Activated B cell treated with CpG ODN at 0.5 μM for 24 hours (primary cell): ENCODE results near the gene MAP2K7. TPM values are rescaled to one million over a fixed set of nuclear protein-coding genes. Genes with fewer than 3 reads are reported as not detected.

Source experiments
- ATAC-seq: fragments of 200-7000 bp; cut with Tn5 transposase; one replicate; pipeline ENCODE4 v1.10.0; 2021; ENCODE audit warnings: low read depth, mild to moderate bottlenecking, moderate library complexity
- CTCF ChIA-PET: fragments of 350-600 bp; sonication (Branson Sonifier 250); formaldehyde crosslinking; loops from one replicate; lab custom pipeline; 2021; ENCODE audit warnings: antibody characterized with exemption; lab: Charles Lee
- POLR2A ChIA-PET: fragments of 350-600 bp; sonication (Branson Sonifier 250); formaldehyde crosslinking; loops from one replicate; lab custom pipeline; 2021; ENCODE audit warnings: antibody characterized with exemption; lab: Charles Lee
- DNase-seq: peaks from one replicate; pipeline ENCODE4 v3.0.0; 2022
- H3K27ac Mint-ChIP-seq: one replicate; pipeline ENCODE4 v1.8.0; 2020; ENCODE audit warnings: mixed read lengths
- H3K27me3 Mint-ChIP-seq: one replicate; pipeline ENCODE4 v1.8.0; 2021; ENCODE audit warnings: mixed read lengths
- H3K36me3 Mint-ChIP-seq: one replicate; pipeline ENCODE4 v1.8.0; 2021; ENCODE audit warnings: low read depth, mixed read lengths
- H3K4me1 Mint-ChIP-seq: one replicate; pipeline ENCODE4 v1.8.0; 2021; ENCODE audit warnings: mixed read lengths
- H3K4me3 Mint-ChIP-seq: one replicate; pipeline ENCODE4 v1.8.0; 2020; ENCODE audit warnings: mild to moderate bottlenecking, mixed read lengths
- H3K9me3 Mint-ChIP-seq: one replicate; pipeline ENCODE4 v1.8.0; 2020; ENCODE audit warnings: mixed read lengths
- intact Hi-C: fragments of 100-400 bp; cut with micrococcal nuclease; formaldehyde crosslinking; loops from one replicate; pipeline ENCODE4 v1.15.1; 2024
- total RNA-seq: library from RNA; stranded (reverse); gene quantifications from 2 replicates; pipeline ENCODE4 v1.2.3, GENCODE V29; 2022
- TF ChIP-seq, protein P1 (sequence below): fragments of 200-600 bp; IDR thresholded peaks from one replicate; pipeline ENCODE4 v1.8.0; 2022; ENCODE audit warnings: antibody characterized with exemption, mild to moderate bottlenecking

MAP2K7 gene
- 46.3 and 52.8 TPM in 2 replicates for total RNA-seq

DNA sequence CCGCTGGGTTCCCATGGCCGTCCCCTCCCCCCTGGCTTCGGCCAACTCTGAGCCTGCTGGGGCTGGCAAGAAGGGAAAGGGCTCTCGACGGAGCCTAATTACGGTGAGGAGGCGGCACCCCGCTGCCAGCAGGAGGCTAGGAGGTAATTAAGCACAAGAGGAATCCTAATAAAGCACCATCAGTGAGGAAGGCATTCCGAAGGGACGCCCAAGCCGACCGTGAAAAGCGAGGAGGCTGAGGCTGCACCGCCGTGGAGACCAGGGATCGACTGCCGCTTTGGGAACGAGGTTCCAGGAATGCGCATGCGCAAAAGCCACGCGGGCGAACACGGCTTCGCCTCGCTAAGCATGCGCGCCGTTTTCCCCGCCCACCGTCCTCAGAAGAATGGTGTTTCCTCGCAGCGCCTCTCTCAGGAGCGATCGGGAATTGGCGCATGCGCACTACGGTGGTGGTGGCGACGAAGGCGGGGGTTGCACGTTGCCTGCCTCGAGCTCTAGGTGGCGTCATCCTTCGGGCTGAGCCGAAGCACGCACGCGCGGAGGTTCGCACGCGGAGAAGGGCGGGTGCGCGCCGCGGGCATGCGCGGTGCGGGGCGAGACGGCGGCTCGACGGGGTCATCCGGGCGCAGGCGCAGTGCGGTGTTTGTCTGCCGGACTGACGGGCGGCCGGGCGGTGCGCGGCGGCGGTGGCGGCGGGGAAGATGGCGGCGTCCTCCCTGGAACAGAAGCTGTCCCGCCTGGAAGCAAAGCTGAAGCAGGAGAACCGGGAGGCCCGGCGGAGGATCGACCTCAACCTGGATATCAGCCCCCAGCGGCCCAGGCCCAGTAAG lies at the start of gene MAP2K7:
Gene MAP2K7 (plus strand): TSS at position 634 of the 830 bp plus-strand sequence. CDS start 68 bp downstream, at position 702.
- Mint-ChIP-seq H3K27me3 (no peaks in the 10 kb centered on the region), H3K27ac (peak within 1 kb of the TSS; percentile 91), H3K9me3 (no peaks in the 10 kb centered on the region), H3K36me3 (peaks cover 25% of the 10 kb centered on the region), H3K4me3 (peak within 1 kb of the TSS; percentile 89), H3K4me1 (peaks cover 33% of the 10 kb centered on the region)
- DNase-seq (peak; percentile 99), ATAC-seq (peak; percentile 91)
- POLR2A ChIA-PET, result interaction anchor here (0.6 to 1.6 kb wide), 11 partner anchors 11 to 804 kb away, joined by 3 to 30 read pairs (median 5); partner anchors contain the start of genes PET100, SNAPC2, TGFBR3L and TIMM44
- intact Hi-C loops, result loop anchor here (1.0 kb wide), 7 partner anchors 17 to 306 kb away; partner anchors contain the start of genes CERS4, FCER2, SNAPC2 and TIMM44
- CTCF ChIA-PET, result interaction anchor here (0.8 to 1.6 kb wide), 6 partner anchors 13 to 254 kb away, joined by 3 to 7 read pairs (median 4); partner anchors contain the start of gene SNAPC2
- TF ChIP-seq, protein P1, sequence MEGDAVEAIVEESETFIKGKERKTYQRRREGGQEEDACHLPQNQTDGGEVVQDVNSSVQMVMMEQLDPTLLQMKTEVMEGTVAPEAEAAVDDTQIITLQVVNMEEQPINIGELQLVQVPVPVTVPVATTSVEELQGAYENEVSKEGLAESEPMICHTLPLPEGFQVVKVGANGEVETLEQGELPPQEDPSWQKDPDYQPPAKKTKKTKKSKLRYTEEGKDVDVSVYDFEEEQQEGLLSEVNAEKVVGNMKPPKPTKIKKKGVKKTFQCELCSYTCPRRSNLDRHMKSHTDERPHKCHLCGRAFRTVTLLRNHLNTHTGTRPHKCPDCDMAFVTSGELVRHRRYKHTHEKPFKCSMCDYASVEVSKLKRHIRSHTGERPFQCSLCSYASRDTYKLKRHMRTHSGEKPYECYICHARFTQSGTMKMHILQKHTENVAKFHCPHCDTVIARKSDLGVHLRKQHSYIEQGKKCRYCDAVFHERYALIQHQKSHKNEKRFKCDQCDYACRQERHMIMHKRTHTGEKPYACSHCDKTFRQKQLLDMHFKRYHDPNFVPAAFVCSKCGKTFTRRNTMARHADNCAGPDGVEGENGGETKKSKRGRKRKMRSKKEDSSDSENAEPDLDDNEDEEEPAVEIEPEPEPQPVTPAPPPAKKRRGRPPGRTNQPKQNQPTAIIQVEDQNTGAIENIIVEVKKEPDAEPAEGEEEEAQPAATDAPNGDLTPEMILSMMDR, result no peak

DNA sequence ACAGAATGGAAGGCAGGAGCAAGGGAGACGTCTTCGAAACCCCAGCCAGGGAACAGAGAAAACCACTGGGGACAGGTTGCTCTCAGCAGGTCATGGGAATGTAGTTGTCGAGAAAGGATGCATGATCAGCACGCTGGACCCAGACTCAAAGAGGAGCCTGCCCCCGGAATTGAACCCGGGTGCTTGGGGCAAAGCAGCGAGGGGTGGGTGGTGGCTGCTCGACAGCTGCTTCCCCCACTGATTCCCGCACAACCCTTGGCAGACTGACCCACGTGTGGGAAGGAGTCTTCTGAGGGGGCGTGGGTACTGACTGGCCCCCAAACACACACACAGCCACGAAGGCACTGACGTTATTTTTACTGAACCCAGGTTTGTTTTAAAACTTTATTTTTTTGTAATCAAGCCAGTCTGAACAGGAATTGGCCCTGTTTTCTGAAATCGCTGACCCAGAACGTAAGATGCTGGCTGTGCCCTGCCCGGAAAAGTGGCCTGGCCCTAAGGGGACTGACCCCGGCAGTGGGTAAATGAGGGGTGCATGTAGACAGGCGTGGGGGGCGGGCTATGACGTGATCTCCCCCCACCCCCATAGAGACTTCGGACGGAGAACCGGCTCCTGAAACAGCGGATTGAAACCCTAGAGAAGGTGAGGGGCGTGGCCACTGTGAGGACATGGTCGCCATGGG lies 48.1 kb upstream of the MAP2K7 start:
- intact Hi-C loops, result no loop called here
- Mint-ChIP-seq H3K27me3 (peaks cover 3% of the 10 kb centered on the region), H3K4me3 (no peak overlapping the region), H3K4me1 (peaks cover 4% of the 10 kb centered on the region), H3K9me3 (no peaks in the 10 kb centered on the region), H3K27ac (no peak overlapping the region), H3K36me3 (no peaks in the 10 kb centered on the region)
- TF ChIP-seq, protein P1, result no peak
- DNase-seq, result no peak
- ChIA-PET CTCF (no interaction called here), POLR2A (interaction anchor here (0.7 kb wide), 1 partner anchor 87 kb away, joined by 6 read pairs; no protein-coding TSS in a partner anchor)
- no peak for ATAC-seq

DNA sequence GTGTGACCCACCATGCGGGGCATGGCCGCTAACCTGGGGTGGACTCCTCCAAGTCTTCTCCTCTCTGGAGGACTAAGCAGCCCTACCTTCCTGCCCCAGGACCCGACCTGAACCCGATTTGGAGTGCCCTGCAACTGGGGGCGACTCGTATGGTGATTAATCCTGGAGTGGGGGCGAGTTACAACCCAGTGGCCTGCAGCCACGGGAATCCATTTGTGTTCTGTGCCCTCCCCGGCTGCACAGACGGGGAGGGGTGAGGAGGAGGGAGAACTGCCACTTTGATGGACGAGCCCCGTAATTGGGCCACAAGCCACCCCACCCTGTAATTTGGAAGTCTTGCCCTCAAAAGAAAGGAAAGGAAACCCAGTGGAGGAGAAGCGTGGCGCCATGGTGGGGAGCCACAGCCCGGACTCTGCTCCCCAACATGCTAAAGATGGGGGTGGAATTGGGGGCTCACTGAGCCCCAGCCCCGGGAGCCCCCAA lies 47.5 kb upstream of the MAP2K7 start:
- Mint-ChIP-seq H3K4me1 (peaks cover 7% of the 10 kb centered on the region), H3K4me3 (no peak overlapping the region), H3K27me3 (peaks cover 8% of the 10 kb centered on the region), H3K36me3 (no peaks in the 10 kb centered on the region), H3K27ac (no peak overlapping the region), H3K9me3 (no peaks in the 10 kb centered on the region)
- no peak for ATAC-seq
- DNase-seq, result no peak
- TF ChIP-seq, protein P1, result no peak
- intact Hi-C loops, result no loop called here
- ChIA-PET CTCF (no interaction called here), POLR2A (no interaction called here)

GRCh38 chr19:7856679-7857663 lies 46.7 kb upstream of the MAP2K7 start:
- TF ChIP-seq, protein P1, result no peak
- H3K36me3 Mint-ChIP-seq, result no peaks in the 10 kb centered on the region
- H3K4me1 Mint-ChIP-seq, result peaks cover 14% of the 10 kb centered on the region
- ChIA-PET POLR2A (no interaction called here), CTCF (interaction anchor here (1.1 kb wide), 1 partner anchor 46 kb away, joined by 3 read pairs; the partner anchor contains the start of gene MAP2K7)
- no peak overlapping the region for H3K27ac Mint-ChIP-seq
- intact Hi-C loops, result no loop called here
- DNase-seq, result no peak
- H3K27me3 Mint-ChIP-seq, result peaks cover 11% of the 10 kb centered on the region
- no peak for ATAC-seq
- no peak overlapping the region for H3K4me3 Mint-ChIP-seq
- no peaks in the 10 kb centered on the region for H3K9me3 Mint-ChIP-seq
